Hindlimb muscle (tissue), 1 donor: Measurements from ENCODE around the gene PTPN9. TPM values are rescaled to one million over a fixed set of nuclear protein-coding genes. Genes with fewer than 3 reads are reported as not detected.

ENCODE experiments used
- polyA plus RNA-seq: library from polyadenylated mRNA; unstranded; fragments of 120-200 nt; gene quantifications from one replicate; pipeline ENCODE4 v1.2.1, GENCODE V29; 2013; ENCODE audit not compliant: insufficient read length

The PTPN9 gene
- polyA plus RNA-seq, 1 donor = 18.8 TPM

Other genes with a start within 250 kb of the PTPN9 start
- gene COMMD4, start 243.3 kb downstream of the PTPN9 start, polyA plus RNA-seq = 39.2 TPM
- gene NEIL1, start 232.3 kb downstream of the PTPN9 start, polyA plus RNA-seq = 8.8 TPM
- 113 TPM for gene MAN2C1, start 210.7 kb downstream of the PTPN9 start, polyA plus RNA-seq
- gene SIN3A, start 127.6 kb downstream of the PTPN9 start, polyA plus RNA-seq = 33.5 TPM
- 18.7 TPM for gene SNUPN, start 46.4 kb upstream of the PTPN9 start, polyA plus RNA-seq
- gene IMP3, start 60.9 kb upstream of the PTPN9 start, polyA plus RNA-seq = 30.3 TPM
- gene SNX33, start 68.6 kb upstream of the PTPN9 start, polyA plus RNA-seq = 14.2 TPM
- 125 TPM for gene CSPG4, start 133.5 kb upstream of the PTPN9 start, polyA plus RNA-seq